GM18870 (cell line): ENCODE results near the gene CACHD1.
"Not testable (repeated sequence)": the region's sequence is repeated elsewhere in the genome, so short reads cannot be mapped to it uniquely, and the experiment has no call there.

Experiments
- ATAC-seq: cut with Tn5 transposase; IDR thresholded peaks from one replicate; pipeline ENCODE4 v1.9.1; 2021; ENCODE audit warnings: moderate library complexity; ENCODE audit not compliant: unreplicated experiment

The CACHD1 gene

DNA sequence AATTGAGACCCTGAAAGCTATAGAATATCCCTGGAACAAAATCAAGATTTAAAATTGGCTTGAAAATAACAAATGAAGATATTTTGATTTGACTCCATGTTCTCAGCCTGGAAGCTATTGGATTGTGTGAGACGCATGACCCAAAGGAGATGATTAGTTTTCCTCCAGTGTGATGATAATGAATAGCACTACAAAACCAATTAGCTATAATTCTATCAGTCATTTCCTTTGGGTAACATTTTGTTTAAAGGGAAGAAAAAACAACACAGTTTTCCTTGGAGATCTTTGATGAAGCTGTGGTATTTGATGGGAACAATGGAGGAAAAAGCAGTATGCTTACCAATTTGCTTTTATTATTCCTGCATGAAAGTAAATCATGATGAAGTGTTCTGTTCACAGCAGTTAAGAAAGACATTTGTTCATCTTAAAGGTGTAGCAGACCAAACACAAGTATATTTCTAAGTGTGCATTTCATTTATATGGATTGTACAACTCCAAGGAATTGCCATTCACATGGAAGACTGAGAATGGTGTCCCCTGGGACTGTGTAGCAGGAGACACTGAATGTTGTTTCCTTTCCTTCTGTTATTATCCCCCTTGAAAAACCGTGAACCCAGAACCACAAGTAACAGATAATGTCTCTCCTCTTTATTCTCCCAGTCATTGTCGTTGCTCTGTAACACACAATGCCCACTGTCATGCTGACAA is 111.4 kb downstream of the CACHD1 start:
- no peak for ATAC-seq

DNA sequence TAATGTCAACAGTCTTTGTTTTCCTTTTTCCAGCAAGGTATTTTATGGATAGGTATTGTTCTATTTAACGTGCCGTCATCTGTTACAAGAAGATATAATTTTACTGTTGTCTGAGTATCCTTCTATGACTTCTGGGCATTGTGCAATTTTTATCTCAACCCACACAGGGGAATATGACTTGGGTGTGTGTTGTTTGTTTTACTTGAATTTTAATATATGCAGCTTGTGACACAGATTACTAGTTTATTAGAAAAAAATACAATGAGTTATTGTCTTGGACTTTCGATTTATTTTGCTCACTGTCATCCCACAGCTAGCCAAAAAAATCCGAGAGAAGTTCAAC is 111.9 kb downstream of the CACHD1 start:
- ATAC-seq = no peak

GRCh38 chr1:64584479-64584878 is 114.5 kb downstream of the CACHD1 start:
- no peak for ATAC-seq

- ATAC-seq = no peak
Observed at GRCh38 chr1:64588876-64589275, 118.9 kb downstream of the CACHD1 start.

- no peak for ATAC-seq
Observed at GRCh38 chr1:64590316-64590715, 120.4 kb downstream of the CACHD1 start.

DNA sequence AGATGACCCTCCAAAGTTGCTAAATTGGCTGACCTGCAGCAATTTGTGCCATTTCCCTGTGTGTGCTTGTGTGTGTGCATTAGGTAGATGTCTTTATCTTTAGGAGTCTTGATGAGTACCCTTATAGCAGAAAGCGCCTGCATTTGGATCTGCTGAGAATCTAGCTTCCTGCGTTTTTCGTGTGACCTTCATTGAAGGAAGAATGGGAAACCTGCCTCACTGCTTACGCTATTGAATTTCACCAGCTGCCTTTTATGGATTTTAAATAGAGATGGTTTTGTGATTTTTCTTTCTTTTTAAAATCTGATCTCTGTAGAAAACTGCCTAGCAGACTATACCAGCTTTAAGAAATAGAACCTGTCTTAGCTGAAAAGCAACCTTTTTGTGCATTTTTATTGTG is 124.5 kb downstream of the CACHD1 start:
- no peak for ATAC-seq

DNA sequence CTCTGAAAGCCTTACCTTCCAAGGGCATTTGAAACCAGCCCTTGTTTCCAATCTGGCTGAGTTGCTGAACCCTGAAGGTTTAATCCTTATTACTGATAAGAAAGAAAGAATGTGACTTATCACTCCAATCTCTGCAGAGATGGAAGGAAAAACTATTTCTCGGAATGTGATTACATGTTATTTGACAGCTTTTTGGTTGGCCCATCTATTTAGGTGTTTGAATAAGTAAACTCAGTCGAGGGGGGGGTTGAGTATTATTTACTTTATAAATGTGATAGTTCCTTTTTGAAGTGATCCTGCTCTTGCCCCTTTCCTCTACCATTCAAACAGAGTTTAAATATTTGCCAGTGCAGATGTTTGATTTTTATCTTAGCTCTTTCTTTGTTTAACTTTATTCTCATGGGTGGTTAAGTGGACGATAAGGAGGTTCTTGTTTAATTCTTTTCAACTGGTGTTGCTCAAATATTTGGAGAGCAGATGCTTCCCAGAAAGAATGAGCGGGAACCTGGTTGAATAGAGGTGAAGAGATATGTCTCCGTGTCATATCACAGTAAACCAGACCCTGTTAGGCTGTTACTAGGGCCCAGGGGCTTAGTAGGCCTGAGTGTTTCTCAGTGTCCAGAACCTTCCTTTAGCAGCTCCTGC is 126.1 kb downstream of the CACHD1 start:
- no peak for ATAC-seq

- ATAC-seq = no peak
Observed at GRCh38 chr1:64597113-64597512, 127.2 kb downstream of the CACHD1 start.

DNA sequence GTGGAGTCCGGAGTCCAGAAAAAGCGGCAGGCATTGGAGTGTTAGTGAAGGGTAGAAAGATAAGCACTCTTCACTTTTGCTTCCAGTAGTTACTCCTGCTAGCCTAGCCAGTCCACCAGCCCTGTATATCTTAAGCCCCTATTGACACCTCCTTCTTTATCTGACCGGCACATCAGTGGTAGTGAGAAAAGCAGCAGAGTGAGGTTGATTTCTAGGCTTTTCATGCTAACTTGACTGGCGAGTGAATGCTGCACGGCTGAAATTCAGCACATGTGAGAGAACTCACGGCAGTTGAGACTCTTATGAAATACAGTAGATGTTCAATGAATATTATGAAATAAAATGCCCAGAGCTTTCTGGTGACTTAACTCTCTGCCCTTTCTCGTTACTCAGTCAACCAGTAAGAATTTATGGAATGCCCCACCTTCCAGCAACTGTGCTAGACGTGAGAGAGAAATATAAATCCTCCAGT is 128.2 kb downstream of the CACHD1 start:
- no peak for ATAC-seq

GRCh38 chr1:64599242-64599641 is 129.3 kb downstream of the CACHD1 start:
- no peak for ATAC-seq

DNA sequence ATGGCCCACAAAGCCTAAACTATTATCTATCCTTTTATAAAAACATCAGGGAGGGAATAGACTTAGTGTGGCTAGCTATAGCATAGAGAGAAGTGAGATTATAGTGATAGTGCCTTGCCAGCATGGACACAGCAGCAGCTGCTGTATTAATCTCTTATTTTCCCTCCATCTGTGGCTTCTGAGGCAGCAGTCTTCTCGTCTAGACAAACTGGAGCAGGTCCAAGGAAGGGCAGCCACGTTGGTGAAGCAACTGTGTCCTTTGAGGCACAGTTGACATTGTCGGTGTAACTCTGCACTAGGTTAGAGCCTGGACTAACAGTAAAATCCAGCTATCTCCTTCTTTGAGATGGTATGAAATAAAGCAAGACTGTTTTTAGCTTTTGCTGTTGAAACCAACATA is 131.3 kb downstream of the CACHD1 start:
- ATAC-seq = no peak

GRCh38 chr1:64608005-64608650 is 138.2 kb downstream of the CACHD1 start:
- ATAC-seq = no peak

DNA sequence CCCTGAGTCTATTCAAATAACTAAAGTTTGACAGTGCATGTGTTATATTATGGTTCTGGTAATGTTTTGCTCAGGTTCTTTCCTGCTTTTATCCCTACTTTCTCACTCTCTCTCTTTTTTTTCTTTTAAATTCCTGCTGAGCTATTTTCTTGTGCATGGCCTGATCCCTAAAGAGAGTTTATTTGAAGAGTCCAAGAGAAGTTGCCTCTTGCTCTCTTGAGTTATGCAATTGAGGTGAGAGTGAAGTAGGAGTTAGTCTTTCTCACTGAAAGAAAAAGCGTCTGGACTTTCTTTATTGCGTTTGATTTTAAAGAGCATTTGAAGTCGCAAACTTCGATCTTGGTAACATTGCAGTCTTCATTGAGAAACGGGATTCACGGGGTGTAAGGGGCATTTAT is 138.7 kb downstream of the CACHD1 start:
- ATAC-seq = no peak

DNA sequence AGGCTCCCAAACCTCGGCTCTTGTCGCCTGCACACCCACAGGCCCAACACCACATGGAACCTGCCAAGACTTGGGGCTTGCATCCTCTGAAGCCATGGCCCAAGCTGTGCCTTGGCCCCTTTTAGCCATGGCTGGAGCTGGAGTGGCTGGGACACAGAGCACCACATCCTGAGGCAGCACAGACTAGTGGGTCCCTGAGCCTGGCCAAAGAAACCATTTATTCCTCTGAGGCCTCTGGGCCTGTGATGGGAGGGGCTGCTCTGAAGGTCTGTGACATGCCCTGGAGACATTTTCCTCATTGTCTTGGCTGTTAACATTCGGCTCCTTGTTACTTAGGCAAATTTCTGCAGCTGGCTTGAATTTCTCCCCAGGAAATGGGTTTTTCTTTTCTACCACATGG is 141.0 kb downstream of the CACHD1 start:
- not testable (repeated sequence) for ATAC-seq

DNA sequence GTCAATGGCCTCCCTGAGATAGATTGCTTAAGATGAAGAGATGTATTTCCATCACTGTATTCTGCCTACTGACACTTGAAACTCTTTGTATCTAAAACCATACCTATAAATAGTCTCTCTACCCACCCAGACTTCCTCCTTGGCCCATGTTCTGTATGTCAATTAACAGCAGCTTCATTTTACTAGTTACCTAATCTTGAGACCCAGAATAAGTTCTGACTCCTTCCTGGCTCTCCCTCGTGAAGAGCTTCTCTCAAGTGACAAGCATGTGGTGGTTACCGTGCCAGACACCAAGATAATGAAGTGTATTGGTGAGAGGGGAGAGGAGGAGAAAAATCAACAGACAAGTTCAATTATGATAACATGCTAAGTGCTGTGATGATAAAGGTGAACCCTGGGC is 146.1 kb downstream of the CACHD1 start:
- no peak for ATAC-seq

DNA sequence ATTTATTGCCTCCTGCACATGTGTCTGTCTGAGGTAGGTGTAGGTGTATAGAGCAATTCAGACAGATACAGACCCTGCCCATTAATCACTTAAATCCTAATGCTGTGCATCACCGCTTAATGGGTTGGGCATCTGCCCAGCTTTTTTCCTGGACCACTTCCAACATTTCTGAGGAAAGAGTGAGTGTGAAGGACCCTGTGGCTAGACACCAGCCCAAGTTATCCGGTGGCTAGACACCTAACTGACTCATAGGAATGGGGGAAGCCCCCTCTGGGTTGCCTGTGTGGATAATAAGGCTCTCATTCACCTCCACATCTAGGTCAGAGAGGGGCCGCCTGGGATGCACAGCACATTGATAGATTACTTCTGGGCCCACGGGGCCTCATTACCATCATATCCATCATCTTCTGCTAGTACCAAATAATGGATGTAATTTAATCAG is 153.8 kb downstream of the CACHD1 start:
- ATAC-seq = no peak

DNA sequence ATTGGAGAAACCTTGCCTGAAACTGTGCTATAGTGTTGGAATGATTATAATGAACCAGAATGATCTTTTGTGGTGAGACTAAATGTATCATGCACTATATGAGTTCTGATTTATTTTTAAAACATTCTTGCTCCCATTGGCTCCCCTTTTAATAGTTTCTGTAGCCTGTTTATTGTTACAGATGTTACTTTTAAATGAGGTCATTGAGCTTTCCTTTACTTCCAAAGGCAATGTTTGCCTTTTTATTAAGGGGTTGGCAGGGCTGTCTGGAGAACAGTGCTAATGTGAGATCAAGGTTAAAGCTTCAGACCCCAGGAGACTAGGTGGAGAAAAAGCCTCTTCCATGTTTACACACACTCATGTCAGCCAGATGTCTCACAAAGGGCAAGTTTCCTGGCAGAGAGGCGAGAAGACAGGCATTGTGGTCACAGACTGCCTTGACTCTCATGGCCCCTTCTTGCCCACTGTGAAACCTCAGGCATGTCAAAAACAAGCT is 154.3 kb downstream of the CACHD1 start:
- ATAC-seq = no peak

- ATAC-seq = no peak
Observed at GRCh38 chr1:64624808-64625207, 154.9 kb downstream of the CACHD1 start.

DNA sequence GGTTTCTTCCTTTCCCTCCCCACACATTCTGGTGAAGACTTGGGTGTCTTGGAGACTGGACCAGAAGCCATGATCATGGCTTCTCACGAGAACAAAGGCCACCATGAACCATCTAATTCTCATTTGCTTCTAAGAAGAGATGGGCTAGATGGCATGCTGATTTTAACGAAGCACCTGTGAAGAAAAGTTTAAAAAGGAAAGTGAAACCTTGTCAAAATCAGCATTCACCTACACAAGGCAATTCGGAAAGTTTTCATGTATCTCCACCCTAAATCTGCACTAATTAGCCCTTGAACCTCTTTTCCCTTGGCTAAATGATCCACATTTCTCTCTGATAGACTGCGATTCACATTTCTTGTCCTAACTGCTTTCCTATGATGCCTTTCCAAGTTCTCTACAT is 160.7 kb downstream of the CACHD1 start:
- ATAC-seq = no peak

DNA sequence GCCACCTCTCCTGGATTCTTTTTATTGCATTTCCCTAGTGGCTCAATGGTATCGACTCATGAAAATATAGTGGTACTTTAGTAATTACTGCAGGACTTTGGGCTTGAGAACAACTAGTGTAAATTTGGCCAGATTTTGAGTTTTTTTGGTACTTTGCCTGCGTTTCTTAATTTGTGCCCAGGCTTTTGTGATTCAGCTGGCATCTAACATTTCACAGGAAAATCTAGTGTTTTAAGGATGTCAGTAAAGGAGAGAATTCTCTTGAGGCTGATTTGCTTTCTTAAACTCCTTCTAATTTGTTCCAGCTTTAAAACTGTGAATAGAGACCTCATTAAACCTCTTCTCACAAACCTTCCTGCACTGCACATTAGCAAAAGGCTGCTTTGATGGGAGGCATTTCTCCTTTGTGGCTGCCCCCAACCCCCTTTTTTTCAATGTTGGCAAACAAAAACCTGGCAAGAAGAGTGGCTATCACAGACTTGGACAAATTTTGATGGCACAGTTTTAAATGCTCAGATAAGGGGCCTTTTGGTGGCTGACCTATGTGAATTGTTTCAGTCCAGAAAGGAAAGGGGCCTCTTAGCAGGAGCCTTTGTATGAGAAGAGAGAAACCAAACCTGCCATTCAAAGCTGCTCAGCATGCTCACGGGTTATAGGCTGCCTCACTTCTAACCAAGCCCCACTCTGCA is 161.6 kb downstream of the CACHD1 start:
- ATAC-seq = no peak

GRCh38 chr1:64632936-64633335 is 163.0 kb downstream of the CACHD1 start:
- no peak for ATAC-seq
